GM12878 (cell line): ENCODE results near the gene ANKRD13A. TPM values are rescaled to one million over a fixed set of nuclear protein-coding genes. Genes with fewer than 3 reads are reported as not detected.

Experiments used
- ATAC-seq: fragments of 200-7000 bp; cut with Tn5 transposase; 3 replicates; pipeline ENCODE4 v1.9.1; 2020; ENCODE audit warnings: mild to moderate bottlenecking, moderate library complexity
- BruUV-seq: library from RNA; stranded (reverse); fragments of 400-500 nt; replicated peaks from 2 replicates; lab custom pipeline; 2021; lab: Mats Ljungman, UMichigan
- CTCF ChIA-PET: fragments of 300-600 bp; sonication (Branson Sonifier 250); formaldehyde crosslinking; extraction: SDS; loops from one replicate; lab custom pipeline; 2021; ENCODE audit warnings: inconsistent platforms; lab: Yijun Ruan, JAX
- POLR2A ChIA-PET: fragments of 350-600 bp; formaldehyde crosslinking; extraction: SDS; loops from one replicate; lab custom pipeline; 2021; ENCODE audit warnings: inconsistent platforms; lab: Charles Lee
- RAD21 ChIA-PET: fragments of 300-600 bp; sonication (Branson Sonifier 250); formaldehyde crosslinking; loops from one replicate; lab custom pipeline; 2023; ENCODE audit warnings: antibody characterized with exemption; ENCODE audit not compliant: unreplicated experiment; lab: Charles Lee
- SMC1A ChIA-PET: fragments of 300-600 bp; sonication (Branson Sonifier 250); formaldehyde crosslinking; loops from one replicate; lab custom pipeline; 2023; ENCODE audit not compliant: unreplicated experiment, uncharacterized antibody; lab: Charles Lee
- DNase-seq: peaks from one replicate; pipeline ENCODE4 v3.0.0-alpha.2; 2011; ENCODE audit warnings: low read depth, low spot score
- FAIRE-seq: peaks from 3 replicates; lab custom pipeline; 2011; peaks lifted over from hg19 to GRCh38; lab: Jason Lieb, UNC
- H2AFZ ChIP-seq: 2 replicates; pipeline ENCODE4 v1.6.0; 2011; ENCODE audit warnings: low read depth, low read length, control low read depth; ENCODE audit not compliant: control insufficient read depth
- H3K27ac ChIP-seq: 2 replicates; pipeline ENCODE4 v1.5.1; 2011; ENCODE audit warnings: control low read depth; ENCODE audit not compliant: control insufficient read depth, insufficient read depth
- H3K27me3 ChIP-seq, 2 experiments: replicated peaks in 1 of 2; 2 replicates each; pipeline versions ENCODE4 v1.6.0 to v1.6.1; 2011; ENCODE audit warnings: low read length in 1 of 2; ENCODE audit not compliant: control insufficient read depth in 2 of 2, insufficient read depth in 2 of 2
- H3K36me3 ChIP-seq, 2 experiments: 2 replicates each; pipeline ENCODE4 v1.5.1; 2011; ENCODE audit warnings: low read length in 1 of 2; ENCODE audit not compliant: control insufficient read depth in 2 of 2, insufficient read depth in 2 of 2
- H3K4me1 ChIP-seq: 2 replicates; pipeline ENCODE4 v1.6.1; 2011; ENCODE audit warnings: mild to moderate bottlenecking, low read length, moderate library complexity, mixed read lengths; ENCODE audit not compliant: control insufficient read depth, insufficient read depth
- H3K4me2 ChIP-seq: 2 replicates; pipeline ENCODE4 v1.6.0; 2011; ENCODE audit warnings: control low read depth; ENCODE audit not compliant: control insufficient read depth, insufficient read depth
- H3K4me3 ChIP-seq: fragments of 200-600 bp; sonication (generic); 2 replicates; pipeline ENCODE4 v1.5.1; 2016
- H3K79me2 ChIP-seq: 2 replicates; pipeline ENCODE4 v1.6.0; 2011; ENCODE audit warnings: low read length; ENCODE audit not compliant: control insufficient read depth, insufficient read depth
- H3K9ac ChIP-seq: 2 replicates; pipeline ENCODE4 v1.8.0; 2011; ENCODE audit warnings: low read length, control low read depth, mixed read lengths; ENCODE audit not compliant: control insufficient read depth, insufficient read depth
- H3K9me3 ChIP-seq: replicated peaks from 3 replicates; pipeline ENCODE4 v1.5.1; 2011; ENCODE audit warnings: mild to moderate bottlenecking, low read length; ENCODE audit not compliant: control insufficient read depth, insufficient read depth
- H4K20me1 ChIP-seq: 2 replicates; pipeline ENCODE4 v1.6.0; 2011; ENCODE audit not compliant: control insufficient read depth, insufficient read depth
- CHD2 ChIP-seq: IDR thresholded peaks from 2 replicates; pipeline ENCODE4 v1.6.1; 2011; ENCODE audit warnings: low read depth, low read length, improper control_type of control experiment, borderline replicate concordance
- CREM ChIP-seq: IDR thresholded peaks from 2 replicates; pipeline ENCODE4 v1.6.1; 2014; ENCODE audit warnings: antibody characterized with exemption, low read depth
- ETV6 ChIP-seq, 2 experiments: fragments of 450-650 bp in 1 of 2; IDR thresholded peaks in 1 of 2; conservative IDR thresholded peaks in 1 of 2; 2 replicates each; pipeline ENCODE4 v1.6.1; 2014; ENCODE audit warnings: antibody characterized with exemption in 1 of 2, borderline replicate concordance in 1 of 2, low read depth in 1 of 2, mild to moderate bottlenecking in 1 of 2, moderate library complexity in 1 of 2
- EZH2 ChIP-seq: IDR thresholded peaks from 2 replicates; pipeline ENCODE4 v1.6.1; 2012; ENCODE audit warnings: low read depth, mild to moderate bottlenecking, control low read depth, inconsistent platforms, low read length, borderline replicate concordance; ENCODE audit not compliant: control insufficient read depth
- MTA3 ChIP-seq: IDR thresholded peaks from 2 replicates; pipeline ENCODE4 v1.6.1; 2012; ENCODE audit warnings: low read length, inconsistent platforms, borderline replicate concordance
- MYC ChIP-seq: IDR thresholded peaks from 2 replicates; pipeline ENCODE4 v1.6.1; 2011; ENCODE audit warnings: mild to moderate bottlenecking, low read length, moderate library complexity, inconsistent platforms; ENCODE audit not compliant: insufficient read depth, insufficient replicate concordance, insufficient read length, severe bottlenecking
- NFXL1 ChIP-seq: fragments of 450-650 bp; IDR thresholded peaks from 2 replicates; pipeline ENCODE4 v1.6.1; 2017; ENCODE audit warnings: antibody characterized with exemption, mild to moderate bottlenecking, borderline replicate concordance
- NRF1 ChIP-seq: conservative IDR thresholded peaks from 2 replicates; pipeline ENCODE4 v1.6.1; 2011; ENCODE audit warnings: mild to moderate bottlenecking, low read depth, low read length, improper control_type of control experiment
- PAX8 ChIP-seq: fragments of 450-650 bp; IDR thresholded peaks from 2 replicates; pipeline ENCODE4 v1.6.1; 2017; ENCODE audit warnings: mild to moderate bottlenecking, moderate library complexity
- POLR2AphosphoS5 ChIP-seq: IDR thresholded peaks from 2 replicates; pipeline ENCODE4 v1.6.1; 2011; ENCODE audit warnings: mild to moderate bottlenecking, low read length, inconsistent platforms
- RCOR1 ChIP-seq: conservative IDR thresholded peaks from 2 replicates; pipeline ENCODE4 v1.6.1; 2012; ENCODE audit warnings: low read depth, low read length, improper control_type of control experiment
- RELA ChIP-seq: fragments of 450-650 bp; IDR thresholded peaks from 2 replicates; pipeline ENCODE4 v1.8.0; 2014; ENCODE audit warnings: borderline replicate concordance; ENCODE audit not compliant: partially characterized antibody
- REST ChIP-seq: IDR thresholded peaks from 2 replicates; pipeline ENCODE4 v1.6.1; 2012; ENCODE audit warnings: mild to moderate bottlenecking, low read depth, low read length
- TAF1 ChIP-seq: IDR thresholded peaks from 2 replicates; pipeline ENCODE4 v1.6.1; 2011; ENCODE audit warnings: mild to moderate bottlenecking, low read depth, low read length, borderline replicate concordance
- TCF12 ChIP-seq: IDR thresholded peaks from 2 replicates; pipeline ENCODE4 v1.6.1; 2011; ENCODE audit warnings: low read depth, mild to moderate bottlenecking, low read length
- ZBED1 ChIP-seq: IDR thresholded peaks from 2 replicates; pipeline ENCODE4 v1.6.1; 2016; ENCODE audit warnings: borderline replicate concordance
- ZNF207 ChIP-seq: fragments of 450-650 bp; IDR thresholded peaks from 2 replicates; pipeline ENCODE4 v1.6.1; 2014; ENCODE audit warnings: antibody characterized with exemption, mild to moderate bottlenecking, borderline replicate concordance
- WGBS: methylation state at CpG from one replicate; pipeline ENCODE4 v1.1.6; 2016; ENCODE audit warnings: low lambda C conversion rate; ENCODE audit not compliant: insufficient replicate concordance, insufficient coverage; ENCODE audit errors: missing lambda C conversion rate; 5-methylcytosine and 5-hydroxymethylcytosine counted together
- in situ Hi-C: fragments of 300-500 bp; cut with MboI; formaldehyde crosslinking; loops from 9 replicates; pipeline ENCODE4 v1.14.3; 2018; ENCODE audit warnings: mixed read lengths
- intact Hi-C: fragments of 100-400 bp; cut with micrococcal nuclease; formaldehyde crosslinking; loops from one replicate; pipeline ENCODE4 v1.14.2; 2022; ENCODE audit not compliant: unreplicated experiment
- polyA plus RNA-seq, 11 experiments: library from polyadenylated mRNA; depleted of rRNA in 4 of 11; unstranded in 6 of 11; stranded (reverse) in 5 of 11; fragments of >200 nt; fragmentation: Nextera tagmentation in 4 of 11; fragmentation: Illumina TruSeq in 1 of 11; extraction: Ambion mirVana in 4 of 11; extraction: Trizol in 1 of 11; gene quantifications; 1 replicate in 1 of 11; 2 replicates in 10 of 11; pipeline versions ENCODE4 v1.2.1 to v1.2.3, GENCODE V29; 2011 to 2016; ENCODE audit warnings: inconsistent platforms in 2 of 11, missing spikeins in 2 of 11, low read depth in 1 of 11
- total RNA-seq, 4 experiments: library from RNA; depleted of rRNA in 3 of 4; stranded (reverse); fragments of >200 nt in 3 of 4; fragmentation: Illumina TruSeq in 1 of 4; extraction: Trizol in 1 of 4; gene quantifications; 2 replicates each; pipeline versions ENCODE4 v1.2.1 to v1.2.3, GENCODE V29; 2013 to 2021

The ANKRD13A gene
- total and polyA plus RNA-seq, 10 of the 15 experiments (the other 5 are each of a cell fraction or from before 2014, with no cell fraction given) = 10.2 to 93.4 (median 76.5) TPM

- TF ChIP-seq REST = no peak
- no peak for TF ChIP-seq CREM
- TF ChIP-seq ZNF207 = no peak
Observed at GRCh38 chr12:110042264-110042663, 43.0 kb downstream of the ANKRD13A start (continued).

GRCh38 chr12:110046451-110047187 lies 47.4 kb downstream of the ANKRD13A start:
- BruUV-seq = no TSS peak
- H3K27ac ChIP-seq = 0 out of 2 replicates have a peak overlapping the region, but pooled peaks have one; percentile 15
- H3K9ac ChIP-seq = no peak overlapping the region
- no peaks in the 10 kb centered on the region for H4K20me1 ChIP-seq
- intact Hi-C loops (no loop called here), in situ Hi-C loops (no loop called here)
- H3K36me3 ChIP-seq = peaks cover 0 to 10% of the 10 kb centered on the region in 2 experiments; a peak in 2 of 4 replicates
- ChIA-PET RAD21 (interaction anchor here (1.3 kb wide), 1 partner anchor 22 kb away, joined by 3 read pairs; no protein-coding TSS in a partner anchor), CTCF (interaction anchor here (0.9 to 1.1 kb wide), 3 partner anchors 47 to 385 kb away, joined by 3 to 4 read pairs (median 3); no protein-coding TSS in a partner anchor), POLR2A (interaction anchor here (1.0 to 1.5 kb wide), 3 partner anchors 33 to 43 kb away, joined by 3 to 4 read pairs (median 3); no protein-coding TSS in a partner anchor), SMC1A (interaction anchor here (0.7 to 1.3 kb wide), 2 partner anchors 43 to 48 kb away, joined by 3 read pairs; partner anchors contain the start of gene ANKRD13A)
- DNase-seq (no peak), FAIRE-seq (no peak), ATAC-seq (no peak)
- 95% methylated on average over 8 of the region's 8 CpGs for WGBS
- peaks cover 29% of the 10 kb centered on the region for H3K4me1 ChIP-seq
- H3K27me3 ChIP-seq = no peaks in the 10 kb centered on the region
- no peak overlapping the region for H2AFZ ChIP-seq
- H3K9me3 ChIP-seq = no peaks in the 10 kb centered on the region
- peak overlapping the region; percentile 64 for H3K4me2 ChIP-seq
- peaks cover 26% of the 10 kb centered on the region for H3K79me2 ChIP-seq
- peak overlapping the region; percentile 87; the same call in 1 of the 2 replicates for H3K4me3 ChIP-seq
- no peak for TF ChIP-seq POLR2AphosphoS5
- no peak for TF ChIP-seq MYC
- TF ChIP-seq MTA3 = no peak
- TF ChIP-seq RCOR1 = no peak
- TF ChIP-seq ETV6 (conservative IDR thresholded peaks at IDR 0.05 in 1 of 2, IDR thresholded peaks at IDR 0.05 in 1 of 2; ENCODE audit: borderline replicate concordance in 1 of 2, low read depth in 1 of 2) = no peak
- no peak for TF ChIP-seq PAX8
- TF ChIP-seq EZH2 = no peak
- no peak for TF ChIP-seq NFXL1
- no peak for TF ChIP-seq TAF1
- no peak for TF ChIP-seq TCF12
- no peak for TF ChIP-seq ZBED1
- TF ChIP-seq CHD2 = no peak
- TF ChIP-seq NRF1 = no peak
- TF ChIP-seq RELA = no peak
